RWPE1 (cell line): ENCODE measurements around the gene PLA2G2E.

Experiments used
- CTCF ChIA-PET: fragments of 350-600 bp; sonication (Branson Sonifier 250); formaldehyde crosslinking; extraction: SDS; loops from one replicate; lab custom pipeline; 2021; lab: Yijun Ruan, JAX
- POLR2A ChIA-PET: fragments of 400-600 bp; formaldehyde crosslinking; extraction: SDS; loops from one replicate; lab custom pipeline; 2020; ENCODE audit warnings: antibody characterized with exemption; ENCODE audit not compliant: low non-redundant PET; lab: Yijun Ruan, JAX
- DNase-seq: peaks from one replicate; pipeline ENCODE4 v3.0.0; 2012; ENCODE audit warnings: low spot score
- H3K27ac ChIP-seq: fragments of 450-650 bp; 2 replicates; pipeline ENCODE4 v1.5.1; 2017
- CTCF ChIP-seq: fragments of 450-650 bp; conservative IDR thresholded peaks from 2 replicates; pipeline ENCODE4 v1.5.1; 2017; ENCODE audit warnings: low read depth, mild to moderate bottlenecking

PLA2G2E gene

GRCh38 chr1:19910650-19911049 is 12.8 kb downstream of the PLA2G2E start:
- POLR2A ChIA-PET: interaction anchor here (0.7 kb wide), 1 partner anchor 276 kb away, joined by 4 read pairs; no protein-coding TSS in a partner anchor
- DNase-seq: no peak
- TF ChIP-seq CTCF: no peak
- CTCF ChIA-PET: interaction anchor here (0.6 kb wide), 2 partner anchors 249 to 250 kb away, joined by 4 read pairs; no protein-coding TSS in a partner anchor
- H3K27ac ChIP-seq: no peak overlapping the region

- ChIA-PET POLR2A (no interaction called here), CTCF (interaction anchor here (0.6 to 0.7 kb wide), 2 partner anchors 18 to 249 kb away, joined by 3 to 4 read pairs; no protein-coding TSS in a partner anchor)
- H3K27ac ChIP-seq: no peak overlapping the region
- DNase-seq: no peak
- TF ChIP-seq CTCF: no peak
Measured at GRCh38 chr1:19909971-19910370, 13.4 kb downstream of the PLA2G2E start.

- no peak for TF ChIP-seq CTCF
- H3K27ac ChIP-seq: no peak overlapping the region
- POLR2A ChIA-PET: no interaction called here
- DNase-seq: no peak
- CTCF ChIA-PET: interaction anchor here (0.7 to 0.8 kb wide), 2 partner anchors 8 to 18 kb away, joined by 3 to 4 read pairs; no protein-coding TSS in a partner anchor
Measured at GRCh38 chr1:19909392-19909791, 14.0 kb downstream of the PLA2G2E start.

- CTCF ChIA-PET: no interaction called here
- H3K27ac ChIP-seq: no peak overlapping the region
- POLR2A ChIA-PET: no interaction called here
Measured at GRCh38 chr1:19907456-19907855, 16.0 kb downstream of the PLA2G2E start.

GRCh38 chr1:19903621-19904020 is 19.8 kb downstream of the PLA2G2E start:
- ChIA-PET CTCF (no interaction called here), POLR2A (interaction anchor here (0.5 kb wide), 1 partner anchor 78 kb away, joined by 3 read pairs; no protein-coding TSS in a partner anchor)
- no peak overlapping the region for H3K27ac ChIP-seq
- DNase-seq: peak; percentile 87
- TF ChIP-seq CTCF: no peak

More at GRCh38 chr1:19907456-19907855, 16.0 kb downstream of the PLA2G2E start:
- TF ChIP-seq CTCF: no peak
- DNase-seq: no peak

- no peak overlapping the region for H3K27ac ChIP-seq
- ChIA-PET CTCF (no interaction called here), POLR2A (no interaction called here)
- DNase-seq: no peak
- TF ChIP-seq CTCF: no peak
Measured at GRCh38 chr1:19901653-19902052, 21.8 kb downstream of the PLA2G2E start.
